Cerebellar nuclear complex (tissue), 1 donor: ENCODE results near the gene HSPBAP1.
"Not testable (repeated sequence)": the region's sequence is repeated elsewhere in the genome, so short reads cannot be mapped to it uniquely, and the experiment has no call there.

Experiments
- DNase-seq, 2 experiments: peaks; one replicate each; lab custom pipeline; 2025; lab: John Stamatoyannopoulos, UW

The HSPBAP1 gene

GRCh38 chr3:122732682-122733525, 60.7 kb downstream of the HSPBAP1 start:
- DNase-seq: not testable (repeated sequence)

GRCh38 chr3:122730240-122730639, 63.4 kb downstream of the HSPBAP1 start:
- DNase-seq: no peak

- DNase-seq: no peak
Measured at GRCh38 chr3:122728756-122729514, 64.7 kb downstream of the HSPBAP1 start.

GRCh38 chr3:122728186-122728585, 65.4 kb downstream of the HSPBAP1 start:
- DNase-seq: no peak

- no peak for DNase-seq
Measured at GRCh38 chr3:122727766-122728165, 65.9 kb downstream of the HSPBAP1 start.

GRCh38 chr3:122727294-122727693, 66.3 kb downstream of the HSPBAP1 start:
- DNase-seq: no peak

GRCh38 chr3:122725106-122725505, 68.5 kb downstream of the HSPBAP1 start:
- no peak for DNase-seq

- no peak for DNase-seq
Measured at GRCh38 chr3:122719273-122719921, 74.2 kb downstream of the HSPBAP1 start.

GRCh38 chr3:122716667-122717066, 77.0 kb downstream of the HSPBAP1 start:
- no peak for DNase-seq

- no peak for DNase-seq
Measured at GRCh38 chr3:122714273-122714672, 79.4 kb downstream of the HSPBAP1 start.

- not testable (repeated sequence) for DNase-seq
Measured at GRCh38 chr3:122710616-122711251, 82.9 kb downstream of the HSPBAP1 start.

GRCh38 chr3:122705379-122705778, 88.3 kb downstream of the HSPBAP1 start:
- no peak for DNase-seq

GRCh38 chr3:122700193-122700592, 93.4 kb downstream of the HSPBAP1 start:
- DNase-seq: no peak

- no peak for DNase-seq
Measured at GRCh38 chr3:122697952-122698620, 95.5 kb downstream of the HSPBAP1 start.

- no peak for DNase-seq
Measured at GRCh38 chr3:122695927-122696561, 97.6 kb downstream of the HSPBAP1 start.

- DNase-seq: no peak
Measured at GRCh38 chr3:122694966-122695365, 98.7 kb downstream of the HSPBAP1 start.

GRCh38 chr3:122692674-122693073, 101.0 kb downstream of the HSPBAP1 start:
- DNase-seq: no peak

GRCh38 chr3:122691195-122691594, 102.4 kb downstream of the HSPBAP1 start:
- no peak for DNase-seq

GRCh38 chr3:122690096-122690495, 103.5 kb downstream of the HSPBAP1 start:
- no peak for DNase-seq
